GM18519 (cell line): ENCODE results near the gene CAPN15.
"Not testable (repeated sequence)": the region's sequence is repeated elsewhere in the genome, so short reads cannot be mapped to it uniquely, and the experiment has no call there.

Experiments
- ATAC-seq: cut with Tn5 transposase; IDR thresholded peaks from one replicate; pipeline ENCODE4 v1.9.1; 2021; ENCODE audit warnings: mild to moderate bottlenecking, moderate library complexity; ENCODE audit not compliant: unreplicated experiment, low FRiP score

CAPN15 gene

GRCh38 chr16:588889-589657 lies 61.6 kb downstream of the CAPN15 start:
- peak; percentile 42 for ATAC-seq

GRCh38 chr16:589658-590187 lies 62.2 kb downstream of the CAPN15 start, which contains the start of gene RAB40C:
TSS of gene RAB40C (plus strand) at chr16:590066. CDS start at chr16:590292, 226 bp downstream.
- ATAC-seq: peak; percentile 51

GRCh38 chr16:590188-590814 lies 62.8 kb downstream of the CAPN15 start:
- no peak for ATAC-seq

- no peak for ATAC-seq
Measured at GRCh38 chr16:590815-591200, 63.3 kb downstream of the CAPN15 start.

GRCh38 chr16:591231-591630 lies 63.7 kb downstream of the CAPN15 start:
- ATAC-seq: no peak

- no peak for ATAC-seq
Measured at GRCh38 chr16:591892-592517, 64.5 kb downstream of the CAPN15 start.

GRCh38 chr16:592518-593306 lies 65.2 kb downstream of the CAPN15 start:
- no peak for ATAC-seq

- no peak for ATAC-seq
Measured at GRCh38 chr16:593406-593805, 65.9 kb downstream of the CAPN15 start.

- no peak for ATAC-seq
Measured at GRCh38 chr16:593807-594206, 66.3 kb downstream of the CAPN15 start.

- no peak for ATAC-seq
Measured at GRCh38 chr16:595094-595528, 67.6 kb downstream of the CAPN15 start.

- no peak for ATAC-seq
Measured at GRCh38 chr16:595942-596735, 68.6 kb downstream of the CAPN15 start.

- ATAC-seq: no peak
Measured at GRCh38 chr16:596736-597060, 69.2 kb downstream of the CAPN15 start.

GRCh38 chr16:597655-598054 lies 70.1 kb downstream of the CAPN15 start:
- not testable (repeated sequence) for ATAC-seq

- no peak for ATAC-seq
Measured at GRCh38 chr16:598823-599739, 71.6 kb downstream of the CAPN15 start.

GRCh38 chr16:600781-601180 lies 73.3 kb downstream of the CAPN15 start:
- ATAC-seq: no peak

GRCh38 chr16:603933-604332 lies 76.4 kb downstream of the CAPN15 start:
- ATAC-seq: no peak
